DOHH2 (cell line): ENCODE measurements around the gene HOXC9.

Experiments used
- H3F3A ChIP-seq: fragments of 200-600 bp; sonication (generic), shearing (Covaris generic); 2 replicates; pipeline ENCODE4 v1.6.0; 2016; ENCODE audit warnings: antibody characterized with exemption, mild to moderate bottlenecking; ENCODE audit not compliant: control insufficient read depth, insufficient read depth
- H3K27ac ChIP-seq: fragments of 200-600 bp; sonication (generic); 2 replicates; pipeline ENCODE4 v1.5.1; 2014; ENCODE audit warnings: low read depth, mild to moderate bottlenecking, low read length, moderate library complexity
- H3K27me3 ChIP-seq: fragments of 200-600 bp; sonication (generic); 2 replicates; pipeline ENCODE4 v1.6.1; 2014; ENCODE audit warnings: mild to moderate bottlenecking, low read length, mixed read lengths; ENCODE audit not compliant: control insufficient read depth
- H3K36me3 ChIP-seq: fragments of 200-600 bp; sonication (generic); 2 replicates; pipeline ENCODE4 v1.6.1; 2014; ENCODE audit warnings: mild to moderate bottlenecking, low read length, moderate library complexity, mixed read lengths; ENCODE audit not compliant: control insufficient read depth
- H3K4me1 ChIP-seq: fragments of 200-600 bp; sonication (generic); 2 replicates; pipeline ENCODE4 v1.6.1; 2014; ENCODE audit warnings: mild to moderate bottlenecking, low read length, mixed read lengths; ENCODE audit not compliant: control insufficient read depth
- H3K4me2 ChIP-seq: fragments of 200-600 bp; sonication (generic); 2 replicates; pipeline ENCODE4 v1.6.0; 2014; ENCODE audit warnings: mild to moderate bottlenecking, low read length, moderate library complexity
- H3K4me3 ChIP-seq: fragments of 200-600 bp; sonication (generic); 2 replicates; pipeline ENCODE4 v1.5.1; 2014; ENCODE audit warnings: mild to moderate bottlenecking, low read length, mixed read lengths
- H3K79me2 ChIP-seq: fragments of 200-600 bp; sonication (generic); 2 replicates; pipeline ENCODE4 v1.6.1; 2014; ENCODE audit warnings: mild to moderate bottlenecking, low read length, mixed read lengths; ENCODE audit not compliant: control insufficient read depth
- H3K9me2 ChIP-seq: fragments of 200-600 bp; sonication (generic); replicated peaks from 2 replicates; pipeline ENCODE4 v1.6.1; 2014; ENCODE audit warnings: mild to moderate bottlenecking, low read length, mixed read lengths; ENCODE audit not compliant: control insufficient read depth
- H3K9me3 ChIP-seq: fragments of 200-600 bp; sonication (generic); 2 replicates; pipeline ENCODE4 v1.6.1; 2014; ENCODE audit warnings: antibody characterized with exemption, low read length, mixed read lengths; ENCODE audit not compliant: control insufficient read depth, insufficient read depth
- H4K20me1 ChIP-seq: fragments of 200-600 bp; sonication (generic); 2 replicates; pipeline ENCODE4 v1.6.0; 2014; ENCODE audit warnings: low read depth, mild to moderate bottlenecking, antibody characterized with exemption, low read length, moderate library complexity; ENCODE audit not compliant: control insufficient read depth, insufficient read depth
- EZH2phosphoT487 ChIP-seq: fragments of 200-600 bp; sonication (generic); IDR thresholded peaks from 2 replicates; pipeline ENCODE4 v1.6.1; 2017; ENCODE audit warnings: borderline replicate concordance, mild to moderate bottlenecking, antibody characterized with exemption, low read length, moderate library complexity, mixed read lengths
- TF ChIP-seq, protein P1 (sequence below): fragments of 200-600 bp; sonication (generic); IDR thresholded peaks from one replicate; pipeline ENCODE4 v1.5.1; 2014; ENCODE audit warnings: antibody characterized with exemption, mild to moderate bottlenecking, low read depth, low read length; ENCODE audit not compliant: poor library complexity, severe bottlenecking

The HOXC9 gene

GRCh38 chr12:53977596-53978445 lies 22.1 kb upstream of the HOXC9 start:
- peak overlapping the region; percentile 76 for H3K4me2 ChIP-seq
- H3F3A ChIP-seq = peaks cover 6% of the 10 kb centered on the region; the same call in 1 of the 2 replicates
- TF ChIP-seq, protein P1, sequence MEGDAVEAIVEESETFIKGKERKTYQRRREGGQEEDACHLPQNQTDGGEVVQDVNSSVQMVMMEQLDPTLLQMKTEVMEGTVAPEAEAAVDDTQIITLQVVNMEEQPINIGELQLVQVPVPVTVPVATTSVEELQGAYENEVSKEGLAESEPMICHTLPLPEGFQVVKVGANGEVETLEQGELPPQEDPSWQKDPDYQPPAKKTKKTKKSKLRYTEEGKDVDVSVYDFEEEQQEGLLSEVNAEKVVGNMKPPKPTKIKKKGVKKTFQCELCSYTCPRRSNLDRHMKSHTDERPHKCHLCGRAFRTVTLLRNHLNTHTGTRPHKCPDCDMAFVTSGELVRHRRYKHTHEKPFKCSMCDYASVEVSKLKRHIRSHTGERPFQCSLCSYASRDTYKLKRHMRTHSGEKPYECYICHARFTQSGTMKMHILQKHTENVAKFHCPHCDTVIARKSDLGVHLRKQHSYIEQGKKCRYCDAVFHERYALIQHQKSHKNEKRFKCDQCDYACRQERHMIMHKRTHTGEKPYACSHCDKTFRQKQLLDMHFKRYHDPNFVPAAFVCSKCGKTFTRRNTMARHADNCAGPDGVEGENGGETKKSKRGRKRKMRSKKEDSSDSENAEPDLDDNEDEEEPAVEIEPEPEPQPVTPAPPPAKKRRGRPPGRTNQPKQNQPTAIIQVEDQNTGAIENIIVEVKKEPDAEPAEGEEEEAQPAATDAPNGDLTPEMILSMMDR = no peak
- no peak for TF ChIP-seq EZH2phosphoT487
- H3K9me2 ChIP-seq = no peaks in the 10 kb centered on the region
- H4K20me1 ChIP-seq = no peaks in the 10 kb centered on the region
- peak overlapping the region; percentile 48 for H3K4me3 ChIP-seq
- no peaks in the 10 kb centered on the region for H3K36me3 ChIP-seq
- no peak overlapping the region for H3K27ac ChIP-seq
- H3K4me1 ChIP-seq = peaks cover 38% of the 10 kb centered on the region
- no peaks in the 10 kb centered on the region for H3K79me2 ChIP-seq
- no peaks in the 10 kb centered on the region for H3K9me3 ChIP-seq
- peaks cover 47% of the 10 kb centered on the region for H3K27me3 ChIP-seq

- Histone ChIP-seq H3K9me3 (no peaks in the 10 kb centered on the region), H4K20me1 (no peaks in the 10 kb centered on the region), H3K36me3 (no peaks in the 10 kb centered on the region), H3K4me3 (no peak overlapping the region), H3K4me1 (peaks cover 43% of the 10 kb centered on the region), H3F3A (peaks cover 6% of the 10 kb centered on the region; the same call in 1 of the 2 replicates), H3K9me2 (no peaks in the 10 kb centered on the region), H3K4me2 (no peak overlapping the region), H3K27ac (no peak overlapping the region), H3K27me3 (peaks cover 48% of the 10 kb centered on the region), H3K79me2 (no peaks in the 10 kb centered on the region)
- TF ChIP-seq EZH2phosphoT487 = no peak
- TF ChIP-seq, protein P1 = no peak
Observed at GRCh38 chr12:53978477-53979356, 21.2 kb upstream of the HOXC9 start.

DNA sequence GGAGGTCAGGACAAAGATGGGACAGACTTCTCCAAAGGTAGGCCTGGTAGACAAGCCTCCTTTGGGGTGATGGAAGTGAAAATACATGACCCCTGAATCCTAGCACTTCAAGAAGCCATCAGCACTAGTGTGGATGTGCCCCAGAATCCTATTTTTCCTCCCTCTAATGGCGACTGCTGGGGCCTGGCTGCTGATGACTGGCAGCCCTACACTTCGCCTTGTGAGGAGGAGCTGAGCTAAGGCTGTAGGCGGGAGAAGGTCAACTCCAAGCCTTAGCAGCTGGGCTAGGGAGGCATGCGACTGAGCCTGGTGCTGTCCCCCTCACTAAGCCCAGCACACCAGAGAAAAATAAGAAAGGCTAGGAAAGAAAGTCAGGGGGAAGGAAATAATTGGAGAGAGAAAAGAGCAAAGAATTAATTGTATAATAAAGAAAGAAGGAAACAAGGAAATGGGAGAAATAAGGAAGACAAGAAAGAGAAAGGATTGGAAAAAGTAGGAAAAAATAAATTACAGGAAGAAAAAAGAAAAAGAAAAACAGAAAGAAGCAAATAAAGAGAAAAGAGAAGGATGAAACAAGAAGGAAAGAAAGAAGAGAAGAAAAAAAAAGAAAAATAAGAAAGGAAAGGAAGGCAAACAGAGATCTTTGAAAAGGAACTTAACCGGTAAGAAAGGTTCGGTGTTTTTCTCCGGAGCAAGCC lies 19.7 kb upstream of the HOXC9 start:
- Histone ChIP-seq H4K20me1 (no peaks in the 10 kb centered on the region), H3K9me2 (no peaks in the 10 kb centered on the region), H3K4me2 (no peak overlapping the region), H3K9me3 (no peaks in the 10 kb centered on the region), H3K27me3 (peaks cover 49% of the 10 kb centered on the region), H3K4me1 (peaks cover 42% of the 10 kb centered on the region), H3F3A (peaks cover 6% of the 10 kb centered on the region; the same call in 1 of the 2 replicates), H3K36me3 (no peaks in the 10 kb centered on the region), H3K4me3 (no peak overlapping the region), H3K27ac (no peak overlapping the region), H3K79me2 (no peaks in the 10 kb centered on the region)
- TF ChIP-seq, protein P1 = no peak
- no peak for TF ChIP-seq EZH2phosphoT487
